ENCODE data around the gene MGAT3.
A peak's percentile ranks its signal among the peaks of the same experiment; 100 is the strongest.

DNA sequence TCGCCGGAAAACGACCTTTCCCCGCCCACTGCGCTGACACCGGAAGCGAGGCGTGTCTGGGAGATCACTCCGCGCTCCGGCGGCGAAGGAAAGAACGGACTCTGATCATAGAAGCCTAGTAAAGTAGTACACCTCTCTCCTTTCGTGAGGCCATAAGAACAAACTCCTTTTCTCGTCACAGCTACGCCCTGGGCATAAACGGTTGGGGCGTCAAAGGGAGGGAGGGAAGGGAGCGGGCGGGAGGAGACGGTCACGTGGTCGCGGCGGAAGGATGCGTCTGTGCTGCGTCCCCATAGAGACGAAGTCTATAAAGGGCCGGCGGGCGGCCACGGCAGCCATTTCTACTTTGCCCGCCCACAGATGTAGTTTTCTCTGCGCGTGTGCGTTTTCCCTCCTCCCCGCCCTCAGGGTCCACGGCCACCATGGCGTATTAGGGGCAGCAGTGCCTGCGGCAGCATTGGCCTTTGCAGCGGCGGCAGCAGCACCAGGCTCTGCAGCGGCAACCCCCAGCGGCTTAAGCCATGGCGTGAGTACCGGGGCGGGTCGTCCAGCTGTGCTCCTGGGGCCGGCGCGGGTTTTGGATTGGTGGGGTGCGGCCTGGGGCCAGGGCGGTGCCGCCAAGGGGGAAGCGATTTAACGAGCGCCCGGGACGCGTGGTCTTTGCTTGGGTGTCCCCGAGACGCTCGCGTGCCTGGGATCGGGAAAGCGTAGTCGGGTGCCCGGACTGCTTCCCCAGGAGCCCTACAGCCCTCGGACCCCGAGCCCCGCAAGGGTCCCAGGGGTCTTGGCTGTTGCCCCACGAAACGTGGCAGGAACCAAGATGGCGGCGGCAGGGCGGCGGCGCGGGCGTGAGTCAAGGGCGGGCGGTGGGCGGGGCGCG, 63.7 kb downstream of the MGAT3 start, which contains the start of gene ATF4:
- TF ChIP-seq POLR2A (IDR thresholded peaks at IDR 0.05): peak; percentile 97 to 98
- TF ChIP-seq, protein P1, sequence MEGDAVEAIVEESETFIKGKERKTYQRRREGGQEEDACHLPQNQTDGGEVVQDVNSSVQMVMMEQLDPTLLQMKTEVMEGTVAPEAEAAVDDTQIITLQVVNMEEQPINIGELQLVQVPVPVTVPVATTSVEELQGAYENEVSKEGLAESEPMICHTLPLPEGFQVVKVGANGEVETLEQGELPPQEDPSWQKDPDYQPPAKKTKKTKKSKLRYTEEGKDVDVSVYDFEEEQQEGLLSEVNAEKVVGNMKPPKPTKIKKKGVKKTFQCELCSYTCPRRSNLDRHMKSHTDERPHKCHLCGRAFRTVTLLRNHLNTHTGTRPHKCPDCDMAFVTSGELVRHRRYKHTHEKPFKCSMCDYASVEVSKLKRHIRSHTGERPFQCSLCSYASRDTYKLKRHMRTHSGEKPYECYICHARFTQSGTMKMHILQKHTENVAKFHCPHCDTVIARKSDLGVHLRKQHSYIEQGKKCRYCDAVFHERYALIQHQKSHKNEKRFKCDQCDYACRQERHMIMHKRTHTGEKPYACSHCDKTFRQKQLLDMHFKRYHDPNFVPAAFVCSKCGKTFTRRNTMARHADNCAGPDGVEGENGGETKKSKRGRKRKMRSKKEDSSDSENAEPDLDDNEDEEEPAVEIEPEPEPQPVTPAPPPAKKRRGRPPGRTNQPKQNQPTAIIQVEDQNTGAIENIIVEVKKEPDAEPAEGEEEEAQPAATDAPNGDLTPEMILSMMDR (IDR thresholded peaks at IDR 0.05): no peak

Data from adrenal gland (tissue), 5 donors.